Bronchial epithelial cell (primary cell): ENCODE measurements around the gene CCNI2. TPM values are rescaled to one million over a fixed set of nuclear protein-coding genes. Genes with fewer than 3 reads are reported as not detected.
A peak's percentile ranks its signal among the peaks of the same experiment; 100 is the strongest.

ENCODE experiments used
- DNase-seq: peaks from one replicate; pipeline ENCODE4 v3.0.0-alpha.2; 2010; ENCODE audit warnings: low read depth
- FAIRE-seq: peaks from 2 replicates; lab custom pipeline; 2011; peaks lifted over from hg19 to GRCh38; lab: Jason Lieb, UNC
- H3K27me3 ChIP-seq: 2 replicates; pipeline ENCODE4 v1.5.1; 2011; ENCODE audit warnings: low read length; ENCODE audit not compliant: control insufficient read depth, insufficient read depth
- H3K36me3 ChIP-seq: 2 replicates; pipeline ENCODE4 v1.5.1; 2011; ENCODE audit warnings: low read length; ENCODE audit not compliant: control insufficient read depth, insufficient read depth
- H3K4me3 ChIP-seq: 2 replicates; pipeline ENCODE4 v1.5.1; 2011; ENCODE audit warnings: mild to moderate bottlenecking, low read depth, low read length, control low read depth
- total RNA-seq: library from RNA; depleted of rRNA; stranded (reverse); fragments of >200 nt; gene quantifications from 2 replicates; pipeline ENCODE4 v1.2.1, GENCODE V29; 2014
- TF ChIP-seq, protein P1 (sequence below): IDR thresholded peaks from 2 replicates; pipeline ENCODE4 v1.5.1; 2011; ENCODE audit warnings: mild to moderate bottlenecking, moderate library complexity, low read length, control low read depth, inconsistent platforms; ENCODE audit not compliant: insufficient read depth, severe bottlenecking

The CCNI2 gene
- total RNA-seq, 1 donor from 2014 or later = not detected

DNA sequence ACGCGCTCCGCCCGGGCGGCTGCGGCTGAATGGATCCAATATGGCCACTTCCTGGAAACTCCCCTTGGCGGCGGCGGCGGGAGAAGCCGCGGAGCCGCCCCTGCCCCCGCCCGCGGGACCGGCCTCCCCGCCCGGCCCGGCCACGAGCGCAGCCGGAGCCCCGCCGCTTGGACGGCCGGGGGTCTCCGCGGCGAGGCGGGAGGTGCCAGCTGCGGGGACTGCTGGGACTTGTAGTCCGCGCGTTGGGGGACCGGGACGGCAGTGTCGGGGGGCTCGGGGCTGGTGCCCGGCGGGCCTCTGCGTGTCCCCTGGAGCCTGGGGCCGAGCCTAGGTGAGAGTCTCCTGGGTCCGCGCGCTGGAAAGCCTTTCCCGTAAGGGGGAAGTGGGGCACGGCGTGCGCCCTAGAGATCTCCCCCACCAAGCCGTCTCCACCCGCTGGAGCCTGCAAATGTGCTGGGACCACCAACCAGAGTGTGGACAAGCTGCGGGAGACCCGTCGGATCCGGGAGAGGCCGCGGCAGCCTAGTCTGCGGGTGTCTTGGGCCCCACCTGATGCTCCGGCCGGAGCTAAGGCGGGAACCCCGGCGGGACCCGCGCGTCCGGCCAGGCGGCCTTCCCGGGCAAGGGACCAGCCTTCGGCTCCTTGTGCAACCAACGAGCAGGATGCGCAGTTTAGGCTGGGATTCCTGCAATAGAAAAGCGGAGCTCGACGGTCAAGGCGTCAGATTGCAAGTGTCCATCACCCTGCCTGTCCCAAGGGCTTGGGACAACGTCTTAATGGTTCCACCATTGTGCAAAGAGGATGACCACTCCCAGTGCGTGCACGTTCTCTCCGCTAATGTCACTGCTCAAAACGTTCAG is 30.2 kb downstream of the CCNI2 start, which contains the start of gene SEPTIN8:
Gene SEPTIN8, minus strand, starts transcription at position 31 of the 861 bp plus-strand sequence. CDS start 102 bp downstream, outside the sequence.
- H3K4me3 ChIP-seq = peak within 1 kb of the TSS; percentile 66
- DNase-seq (no peak), FAIRE-seq (no peak)
- no peaks in the 10 kb centered on the region for H3K36me3 ChIP-seq
- H3K27me3 ChIP-seq = no peaks in the 10 kb centered on the region
- TF ChIP-seq, protein P1, sequence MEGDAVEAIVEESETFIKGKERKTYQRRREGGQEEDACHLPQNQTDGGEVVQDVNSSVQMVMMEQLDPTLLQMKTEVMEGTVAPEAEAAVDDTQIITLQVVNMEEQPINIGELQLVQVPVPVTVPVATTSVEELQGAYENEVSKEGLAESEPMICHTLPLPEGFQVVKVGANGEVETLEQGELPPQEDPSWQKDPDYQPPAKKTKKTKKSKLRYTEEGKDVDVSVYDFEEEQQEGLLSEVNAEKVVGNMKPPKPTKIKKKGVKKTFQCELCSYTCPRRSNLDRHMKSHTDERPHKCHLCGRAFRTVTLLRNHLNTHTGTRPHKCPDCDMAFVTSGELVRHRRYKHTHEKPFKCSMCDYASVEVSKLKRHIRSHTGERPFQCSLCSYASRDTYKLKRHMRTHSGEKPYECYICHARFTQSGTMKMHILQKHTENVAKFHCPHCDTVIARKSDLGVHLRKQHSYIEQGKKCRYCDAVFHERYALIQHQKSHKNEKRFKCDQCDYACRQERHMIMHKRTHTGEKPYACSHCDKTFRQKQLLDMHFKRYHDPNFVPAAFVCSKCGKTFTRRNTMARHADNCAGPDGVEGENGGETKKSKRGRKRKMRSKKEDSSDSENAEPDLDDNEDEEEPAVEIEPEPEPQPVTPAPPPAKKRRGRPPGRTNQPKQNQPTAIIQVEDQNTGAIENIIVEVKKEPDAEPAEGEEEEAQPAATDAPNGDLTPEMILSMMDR = no peak

GRCh38 chr5:132778129-132778528 is 30.9 kb downstream of the CCNI2 start:
- DNase-seq (no peak), FAIRE-seq (no peak)
- TF ChIP-seq, protein P1 = no peak
- no peak overlapping the region for H3K4me3 ChIP-seq
- H3K36me3 ChIP-seq = no peaks in the 10 kb centered on the region
- H3K27me3 ChIP-seq = no peaks in the 10 kb centered on the region

DNA sequence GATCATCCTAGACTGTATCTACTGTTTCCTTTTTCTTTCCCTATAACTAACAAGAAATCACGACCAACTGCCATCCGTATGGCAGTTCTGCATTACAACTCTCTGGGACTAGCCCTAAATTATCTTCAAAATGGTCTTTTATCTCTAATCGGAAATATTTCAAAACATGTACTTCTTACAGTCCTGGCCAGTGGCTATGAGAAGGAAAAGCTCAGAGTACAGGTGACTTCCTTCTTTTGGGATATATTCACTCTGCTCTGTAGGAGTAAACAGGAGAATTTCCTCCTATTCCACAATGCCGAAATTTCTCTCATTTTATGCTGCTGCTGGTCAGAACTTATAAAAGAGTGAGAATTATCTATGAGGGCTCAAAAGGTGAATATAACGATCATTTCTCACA is 31.6 kb downstream of the CCNI2 start:
- DNase-seq (no peak), FAIRE-seq (no peak)
- H3K27me3 ChIP-seq = no peaks in the 10 kb centered on the region
- TF ChIP-seq, protein P1 = no peak
- H3K36me3 ChIP-seq = no peaks in the 10 kb centered on the region
- H3K4me3 ChIP-seq = no peak overlapping the region

- TF ChIP-seq, protein P1 = no peak
- DNase-seq (no peak), FAIRE-seq (no peak)
- no peak overlapping the region for H3K4me3 ChIP-seq
- H3K36me3 ChIP-seq = no peaks in the 10 kb centered on the region
- H3K27me3 ChIP-seq = no peaks in the 10 kb centered on the region
Observed at GRCh38 chr5:132779961-132780360, 32.7 kb downstream of the CCNI2 start.

- no peak for FAIRE-seq
- DNase-seq = no peak
- TF ChIP-seq, protein P1 = no peak
- no peaks in the 10 kb centered on the region for H3K27me3 ChIP-seq
- no peak overlapping the region for H3K4me3 ChIP-seq
- H3K36me3 ChIP-seq = no peaks in the 10 kb centered on the region
Observed at GRCh38 chr5:132780577-132780976, 33.4 kb downstream of the CCNI2 start.
